Fibroblast of the aortic adventitia (primary cell): Measurements from ENCODE around the gene TXNDC11. TPM values are rescaled to one million over a fixed set of nuclear protein-coding genes. Genes with fewer than 3 reads are reported as not detected.
A peak's percentile ranks its signal among the peaks of the same experiment; 100 is the strongest.

Experiments
- DNase-seq: peaks from one replicate; pipeline ENCODE4 v3.0.0-alpha.2; 2010; ENCODE audit warnings: low read depth
- H3K4me3 ChIP-seq: 2 replicates; pipeline ENCODE4 v1.5.1; 2011; ENCODE audit warnings: low read depth, mild to moderate bottlenecking, control low read depth, low read length, moderate library complexity
- CTCF ChIP-seq: IDR thresholded peaks from 2 replicates; pipeline ENCODE4 v1.5.1; 2011; ENCODE audit warnings: mild to moderate bottlenecking, low read length, control low read depth, inconsistent platforms; ENCODE audit not compliant: insufficient read depth
- total RNA-seq: library from RNA; depleted of rRNA; stranded (reverse); fragments of >200 nt; gene quantifications from 2 replicates; pipeline ENCODE4 v1.2.3, GENCODE V29; 2012; ENCODE audit warnings: low replicate concordance

The TXNDC11 gene
- total RNA-seq, 1 donor = 24.0 TPM

GRCh38 chr16:11649276-11649675 is 93.4 kb downstream of the TXNDC11 start:
- TF ChIP-seq CTCF = no peak
- DNase-seq = no peak
- no peak overlapping the region for H3K4me3 ChIP-seq

GRCh38 chr16:11642765-11643116 is 99.9 kb downstream of the TXNDC11 start:
- TF ChIP-seq CTCF = no peak
- no peak overlapping the region for H3K4me3 ChIP-seq
- no peak for DNase-seq

GRCh38 chr16:11640987-11641817 is 101.5 kb downstream of the TXNDC11 start:
- TF ChIP-seq CTCF = peak; percentile 82
- DNase-seq = peak; percentile 87
- H3K4me3 ChIP-seq = no peak overlapping the region

- H3K4me3 ChIP-seq = no peak overlapping the region
- DNase-seq = peak; percentile 100
- no peak for TF ChIP-seq CTCF
Observed at GRCh38 chr16:11639925-11640899, 102.4 kb downstream of the TXNDC11 start.

- no peak for TF ChIP-seq CTCF
- no peak for DNase-seq
Observed at GRCh38 chr16:11639008-11639562, 103.6 kb downstream of the TXNDC11 start.

GRCh38 chr16:11638140-11638539 is 104.5 kb downstream of the TXNDC11 start:
- DNase-seq = no peak
- H3K4me3 ChIP-seq = no peak overlapping the region
- no peak for TF ChIP-seq CTCF

More at GRCh38 chr16:11639008-11639562, 103.6 kb downstream of the TXNDC11 start:
- H3K4me3 ChIP-seq = no peak overlapping the region
